Activated naive CD4-positive, alpha-beta T cell (primary cell): ENCODE measurements around the gene CDH9.
"Not testable (repeated sequence)": the region's sequence is repeated elsewhere in the genome, so short reads cannot be mapped to it uniquely, and the experiment has no call there.

Source experiments
- DNase-seq, 4 experiments: peaks; one replicate each; lab custom pipeline; 2025; lab: John Stamatoyannopoulos, UW

Gene CDH9

DNA sequence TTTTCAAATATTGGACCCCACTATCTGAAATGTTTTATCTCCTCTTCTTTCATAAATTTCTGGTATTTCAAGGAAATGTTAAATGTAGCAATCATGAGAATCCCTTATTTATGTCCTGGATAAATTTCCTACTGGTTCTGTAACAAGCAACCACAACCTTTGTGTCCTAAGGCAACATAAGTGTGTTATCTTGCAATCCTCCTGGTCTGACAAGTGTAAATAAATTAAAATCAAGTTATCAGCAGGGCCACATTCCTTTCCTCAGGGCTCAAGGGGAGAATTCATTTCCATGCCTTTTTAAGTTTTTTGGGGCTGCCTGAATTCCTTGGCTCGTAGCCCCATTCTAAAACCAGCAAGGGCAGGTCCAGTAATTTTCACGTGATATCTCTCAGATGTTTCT lies 83.2 kb downstream of the CDH9 start:
- DNase-seq = no peak

DNA sequence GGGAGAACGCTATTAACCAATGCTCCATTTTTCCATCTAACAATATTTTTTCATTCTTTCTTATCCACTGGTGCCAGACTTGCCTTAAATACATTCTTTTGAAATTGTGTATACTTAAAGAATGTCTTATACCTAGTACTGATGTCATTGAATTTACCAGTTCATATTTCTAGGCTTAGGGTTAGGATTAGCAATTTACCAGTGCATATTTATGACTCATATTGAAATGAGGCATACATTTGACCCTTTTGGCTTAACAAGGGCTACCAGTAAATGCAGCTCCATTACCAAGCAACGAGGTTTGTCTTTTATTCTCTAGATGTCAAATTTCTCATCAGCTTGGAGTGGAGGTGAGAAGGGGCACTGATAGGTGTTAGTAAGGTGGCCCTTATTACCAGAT lies 89.5 kb downstream of the CDH9 start:
- no peak for DNase-seq

DNA sequence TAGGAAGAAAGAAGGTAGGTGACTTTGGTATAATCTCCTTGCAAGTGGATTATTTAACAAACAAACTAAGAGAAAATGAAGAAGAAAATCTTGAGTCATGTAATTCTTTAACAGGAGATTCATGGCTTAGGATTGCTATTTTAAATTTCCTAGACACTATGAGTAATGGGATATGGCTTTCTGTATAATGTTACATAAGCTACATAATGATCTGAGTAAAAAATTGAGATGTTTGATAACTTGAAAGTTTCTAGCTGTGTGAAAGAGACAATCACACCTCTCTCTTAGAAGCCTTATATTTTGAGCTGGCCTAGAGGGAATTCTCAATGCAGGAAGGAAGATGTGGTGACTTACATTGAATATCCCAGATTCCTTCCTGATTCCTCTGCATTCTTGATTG lies 92.5 kb downstream of the CDH9 start:
- DNase-seq = no peak

DNA sequence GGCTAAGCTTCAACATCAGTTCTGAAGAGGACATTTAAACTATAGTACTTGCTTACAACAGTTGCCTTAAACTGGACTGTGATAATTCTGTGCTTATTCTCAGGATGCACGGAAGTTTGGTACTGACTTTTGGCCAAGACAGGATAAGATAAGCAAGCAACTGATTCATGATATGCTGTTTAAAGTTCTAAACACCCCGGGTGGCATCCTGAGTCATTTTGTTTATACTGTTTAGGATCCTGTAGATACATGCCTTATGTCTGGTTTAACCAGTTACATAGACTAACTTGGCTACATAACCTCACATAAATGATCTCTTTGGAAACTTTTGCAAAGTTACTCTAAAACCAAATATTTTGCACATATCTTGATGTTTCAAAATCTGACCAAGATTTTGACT lies 95.9 kb downstream of the CDH9 start:
- no peak for DNase-seq

DNA sequence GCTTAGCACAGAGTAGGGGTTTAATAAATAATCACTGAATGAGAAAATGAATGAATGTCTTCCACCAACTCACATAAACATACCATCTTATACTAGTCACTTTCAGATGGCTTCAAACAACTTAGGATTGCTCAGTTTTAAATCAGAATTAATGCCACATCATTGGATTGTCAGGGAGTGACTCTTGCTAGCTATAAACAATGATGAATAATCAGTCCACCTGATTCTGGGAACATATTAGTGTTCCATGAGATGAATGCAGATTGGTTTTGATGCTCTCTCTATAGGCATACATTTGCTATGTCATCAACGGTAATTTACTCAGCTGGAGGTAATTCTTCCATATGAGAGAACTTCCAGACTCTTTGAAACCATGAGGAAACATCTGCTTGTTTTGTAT lies 97.4 kb downstream of the CDH9 start:
- DNase-seq = no peak

DNA sequence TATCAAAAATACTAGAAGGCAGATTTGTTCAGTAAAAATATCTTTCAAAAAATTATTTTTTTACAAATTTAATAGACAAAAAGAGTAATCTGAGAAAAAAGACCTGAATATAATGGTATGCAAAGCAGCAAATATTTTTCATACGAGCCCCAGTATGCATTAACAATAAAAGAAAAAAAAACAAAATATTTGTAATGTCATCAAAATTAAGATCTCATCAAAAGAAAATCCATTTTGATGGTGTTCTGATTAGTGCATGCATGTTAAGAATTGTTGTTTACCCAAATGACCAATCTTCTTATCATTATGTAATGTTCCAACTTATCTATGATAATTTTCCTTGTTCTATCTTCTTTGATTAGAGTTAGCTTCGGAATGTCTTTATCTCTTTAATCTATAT lies 106.1 kb downstream of the CDH9 start:
- no peak for DNase-seq

DNA sequence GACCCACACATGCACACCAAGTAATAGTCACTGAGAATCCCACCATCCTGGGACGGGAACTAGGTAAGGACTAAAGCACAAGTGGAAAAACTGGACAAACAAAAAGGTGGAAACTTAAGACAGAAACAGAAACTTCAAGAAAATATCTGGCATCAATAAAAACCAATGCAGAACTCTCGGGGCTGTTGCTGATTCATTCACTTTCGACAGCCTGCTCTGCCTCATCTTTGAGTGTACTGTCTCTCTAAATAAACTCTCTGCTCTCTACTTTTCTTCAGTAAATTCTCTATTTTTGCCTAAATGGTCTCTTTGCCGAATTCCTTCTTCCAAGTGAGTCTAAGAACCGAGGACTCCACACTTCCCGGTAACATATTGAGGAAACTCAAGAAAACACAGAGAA lies 116.9 kb downstream of the CDH9 start:
- DNase-seq = no peak

DNA sequence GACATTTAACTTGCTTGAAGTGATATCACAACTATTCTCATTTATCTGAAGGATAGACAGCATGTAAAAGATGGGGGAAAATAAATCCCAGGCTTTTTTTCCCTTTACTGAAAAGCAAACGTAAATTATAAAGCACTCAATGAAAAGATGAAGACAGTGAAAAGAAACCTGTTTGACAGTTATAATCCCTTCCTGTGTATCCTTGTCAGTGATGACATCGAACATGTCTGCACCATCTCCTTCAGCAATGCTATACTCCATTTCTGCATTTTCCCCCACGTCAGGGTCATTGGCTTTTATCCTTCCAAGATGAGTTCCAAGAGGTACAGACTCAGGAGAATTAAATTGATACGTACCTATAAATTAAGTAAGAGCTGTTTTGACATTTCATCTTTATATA lies 134.9 kb downstream of the CDH9 start:
- no peak for DNase-seq

DNA sequence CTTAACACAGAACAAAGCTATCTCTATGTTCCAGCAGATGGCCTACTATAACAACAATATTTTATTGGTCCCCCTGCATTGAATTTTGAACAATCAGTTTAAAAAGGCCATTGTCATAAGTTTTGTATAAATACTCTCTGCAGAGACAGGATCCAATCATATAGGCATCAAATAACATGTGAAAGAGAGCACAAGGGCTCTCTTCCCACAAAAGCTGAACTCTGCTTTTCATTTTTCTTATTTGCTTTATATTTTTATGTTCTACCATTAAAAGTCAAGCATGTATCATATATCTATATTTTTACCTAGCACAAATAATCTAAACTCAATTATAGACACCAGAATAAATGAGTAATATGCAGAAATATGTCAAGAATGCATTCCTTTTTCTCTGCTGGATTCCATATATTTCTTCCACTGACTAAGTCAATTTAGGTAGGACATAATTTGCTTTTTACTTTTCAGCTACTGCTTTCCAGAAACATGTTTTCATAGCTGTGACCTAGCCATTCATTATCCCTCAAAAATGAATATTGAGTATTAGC lies 143.6 kb downstream of the CDH9 start:
- no peak for DNase-seq

DNA sequence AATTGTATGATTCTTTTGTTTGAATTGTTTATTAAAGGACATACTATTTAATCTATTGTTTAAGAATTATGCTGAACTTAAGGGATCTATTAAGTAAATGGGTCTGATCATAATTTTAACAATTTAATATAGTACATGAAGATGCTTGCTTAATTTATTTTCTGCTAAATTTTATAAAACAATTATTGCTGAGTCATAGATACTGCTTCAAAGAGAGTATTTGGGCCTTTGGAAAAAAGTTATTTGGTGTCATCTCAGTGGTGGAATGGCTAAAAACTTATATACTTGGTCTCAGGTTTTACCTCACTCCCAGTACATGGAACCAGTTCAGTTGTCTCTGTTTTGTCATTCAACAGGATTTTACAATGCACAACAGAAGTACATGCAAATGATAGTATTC lies 145.3 kb downstream of the CDH9 start:
- DNase-seq = no peak

DNA sequence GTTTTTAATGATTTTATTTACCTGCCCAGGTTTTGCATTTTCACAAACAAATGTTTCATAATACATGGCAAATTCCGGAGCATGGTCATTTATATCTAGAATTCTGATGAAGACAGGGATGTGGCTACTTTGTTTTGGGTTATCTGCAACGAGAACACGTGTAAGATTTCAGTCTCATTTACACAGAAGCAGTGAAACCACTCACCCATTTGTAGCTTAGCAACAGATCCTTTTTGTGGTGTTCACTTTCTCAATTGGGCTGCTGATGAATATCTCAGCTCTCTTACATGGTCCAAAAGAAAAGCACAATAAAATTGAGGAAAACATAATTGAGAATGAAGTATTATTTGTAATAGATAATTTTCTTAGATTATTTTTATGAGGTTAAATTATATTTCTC lies 148.6 kb downstream of the CDH9 start:
- DNase-seq = no peak

DNA sequence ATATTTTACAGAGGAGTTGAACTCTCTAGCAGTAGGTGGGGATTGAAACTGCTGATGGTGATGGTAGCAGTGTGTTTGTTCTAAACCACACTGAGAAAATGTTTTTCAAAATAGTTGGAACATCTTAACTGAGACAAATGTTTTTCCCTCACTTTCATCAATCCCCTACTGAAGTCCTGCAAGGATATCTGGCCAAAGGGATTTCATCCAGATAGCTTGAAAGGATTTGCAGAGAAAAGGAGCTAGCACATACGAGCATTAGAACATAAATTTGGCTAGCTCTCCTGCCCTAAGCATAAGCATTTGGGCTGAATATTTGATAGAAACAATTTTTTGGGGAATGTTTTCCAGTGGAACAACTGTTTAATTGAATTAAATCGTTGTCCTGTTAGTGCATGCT lies 153.9 kb downstream of the CDH9 start:
- no peak for DNase-seq

DNA sequence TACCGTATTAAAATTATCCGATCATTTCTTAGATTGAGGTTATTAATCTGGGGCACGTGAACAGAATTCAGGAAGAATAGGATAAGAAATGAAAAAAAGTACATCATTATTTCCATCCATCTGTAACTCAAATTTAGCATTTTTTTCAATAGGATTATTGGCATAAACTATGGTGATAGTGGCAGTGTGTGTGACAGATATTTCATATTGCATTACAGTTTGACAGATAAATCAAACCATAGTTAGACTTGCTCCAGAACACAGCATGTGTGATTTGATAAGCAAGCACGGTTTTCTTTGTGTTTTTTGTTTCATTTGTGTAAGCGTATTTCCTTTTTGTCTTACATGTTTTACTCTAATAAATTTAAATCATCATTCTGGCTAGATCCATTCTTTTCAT lies 155.0 kb downstream of the CDH9 start:
- no peak for DNase-seq

DNA sequence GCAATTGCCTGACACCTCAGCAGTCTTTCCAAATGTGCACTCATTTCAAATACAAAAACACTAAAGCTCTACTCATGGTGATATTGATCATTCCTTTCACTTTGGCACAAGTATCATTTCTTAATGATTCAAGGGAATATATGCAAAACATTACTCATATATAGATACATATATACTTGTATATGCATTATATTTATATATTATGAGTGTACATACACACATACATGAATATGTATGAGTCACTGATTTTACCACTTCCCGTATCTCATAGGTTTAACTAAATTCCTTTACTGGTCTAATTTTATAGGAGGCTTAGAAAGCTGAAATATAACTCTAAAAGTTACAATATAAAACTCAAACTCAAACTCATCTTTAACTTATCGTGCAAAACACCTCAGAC lies 156.5 kb downstream of the CDH9 start:
- no peak for DNase-seq

DNA sequence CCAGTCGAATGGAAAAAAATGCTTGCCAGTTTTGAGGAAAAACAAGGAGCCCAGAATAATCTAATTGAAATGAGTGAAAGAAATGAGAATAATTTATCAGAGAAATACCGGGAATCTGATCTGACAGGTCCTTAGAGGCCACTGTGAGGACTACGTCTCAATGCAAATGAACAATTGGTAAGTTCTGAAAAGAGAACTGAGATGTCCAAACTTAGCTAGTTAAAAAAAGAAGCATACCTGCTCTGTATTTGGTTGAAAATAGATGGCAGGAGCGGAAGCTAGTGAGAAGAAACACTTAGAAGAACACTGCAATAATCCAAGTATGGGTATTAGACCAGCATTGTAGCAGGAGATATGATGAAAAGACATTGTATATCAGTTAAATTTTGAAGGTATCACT lies 161.2 kb downstream of the CDH9 start:
- no peak for DNase-seq

DNA sequence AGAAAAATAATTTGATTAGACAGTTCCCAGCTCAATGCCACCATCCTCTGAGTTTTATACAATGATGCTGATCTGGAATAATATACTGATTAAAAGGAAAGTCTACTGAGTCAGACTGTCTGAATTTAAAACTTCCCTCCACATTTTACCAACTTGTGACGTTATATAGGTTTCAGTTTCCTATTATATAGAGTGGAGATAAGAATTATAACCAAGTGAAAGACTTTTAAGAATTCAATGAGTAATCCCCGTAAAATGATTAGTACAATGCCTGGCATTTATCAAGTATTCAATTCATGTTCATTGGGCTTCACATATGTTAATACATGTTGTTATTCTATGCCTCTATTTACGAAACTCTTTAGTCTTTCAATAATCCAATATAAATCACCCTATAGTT lies 166.0 kb downstream of the CDH9 start:
- DNase-seq = no peak

DNA sequence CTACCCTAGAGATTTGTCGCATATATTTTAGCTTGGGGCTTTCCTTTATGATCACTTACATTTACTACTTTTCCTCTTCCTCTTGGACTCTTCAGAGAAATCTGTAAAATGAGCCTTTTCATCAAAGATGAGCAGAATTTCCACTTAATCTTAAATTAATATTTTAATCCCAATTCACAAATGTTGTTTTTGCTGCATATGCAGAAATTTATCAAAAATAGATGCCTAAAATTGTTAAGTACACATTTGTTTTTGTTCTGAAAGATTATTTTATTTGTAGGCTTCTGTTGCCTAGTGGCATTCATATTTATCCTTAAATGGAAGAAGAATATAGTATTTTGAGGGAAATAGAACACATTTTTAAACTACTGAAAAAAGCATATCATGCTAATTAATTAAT lies 168.6 kb downstream of the CDH9 start:
- DNase-seq = no peak

DNA sequence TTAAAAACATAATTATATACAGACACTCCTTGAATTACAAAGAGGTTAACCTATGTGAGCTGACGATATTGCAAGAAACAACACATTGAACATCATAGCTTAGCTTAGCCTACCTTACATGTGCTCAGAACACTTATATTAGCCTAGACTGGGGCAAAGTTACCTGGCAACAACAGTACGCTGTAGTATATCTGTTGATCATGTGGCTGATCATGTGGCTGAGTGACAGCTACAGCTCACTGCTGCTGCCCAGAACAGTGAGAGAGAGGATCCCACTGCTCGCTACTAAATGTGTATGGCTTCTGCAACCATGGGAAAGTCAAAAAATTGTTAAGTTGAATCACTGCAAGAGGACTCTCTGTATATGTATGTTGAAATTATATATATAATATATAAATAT lies 169.9 kb downstream of the CDH9 start:
- no peak for DNase-seq

DNA sequence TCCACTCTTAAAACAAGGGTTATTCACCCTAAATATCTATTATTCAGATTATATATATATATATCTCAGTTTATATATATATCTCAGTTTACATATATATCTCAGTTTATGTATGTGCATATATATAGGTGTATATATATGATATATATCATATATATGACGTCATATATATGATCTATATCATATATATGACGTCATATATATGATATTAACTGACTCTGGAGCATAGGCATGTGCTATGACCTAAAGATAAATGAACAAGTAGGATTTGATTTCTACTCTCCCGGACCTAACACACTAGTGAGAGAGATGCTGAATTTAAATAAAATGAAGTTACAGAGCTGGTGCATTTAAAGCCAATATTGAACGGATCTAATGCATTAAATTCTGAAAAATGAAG lies 174.3 kb downstream of the CDH9 start:
- DNase-seq = no peak

DNA sequence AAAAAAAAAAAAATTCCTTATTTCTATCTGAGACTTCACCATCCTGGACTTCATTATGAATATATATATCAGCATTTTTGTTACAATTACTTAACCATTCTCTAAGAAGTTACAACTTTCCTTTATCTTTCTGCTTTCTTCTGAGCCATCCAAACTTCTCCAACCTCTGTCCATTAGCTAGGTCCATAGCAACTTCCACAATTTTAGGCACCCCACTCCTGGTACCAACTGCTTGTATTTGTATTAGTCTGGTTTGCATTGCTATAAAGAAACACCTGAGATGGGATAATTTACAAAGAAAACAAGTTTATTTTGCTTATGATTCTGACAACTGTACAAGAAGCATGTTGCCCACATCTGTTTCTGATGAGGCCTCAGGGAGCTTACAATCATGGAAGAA lies 182.1 kb downstream of the CDH9 start:
- no peak for DNase-seq

DNA sequence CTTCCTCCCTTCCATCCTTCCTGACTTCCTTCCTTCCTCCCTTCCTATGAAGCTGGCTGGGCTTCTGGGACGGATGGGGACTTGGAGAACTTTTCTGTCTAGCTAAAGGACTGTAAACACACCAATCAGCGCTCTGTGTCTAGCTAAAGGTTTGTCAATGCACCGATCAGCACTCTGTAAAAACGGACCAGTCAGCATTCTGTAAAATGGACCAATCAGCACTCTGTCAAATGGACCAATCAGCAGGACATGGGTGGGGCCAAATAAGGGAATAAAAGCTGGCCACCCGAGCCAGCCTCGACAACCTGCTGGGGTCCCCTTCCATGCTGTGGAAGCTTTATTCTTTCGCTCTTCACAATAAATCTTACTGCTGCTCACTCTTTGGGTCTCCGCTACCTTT lies 185.9 kb downstream of the CDH9 start:
- DNase-seq = not testable (repeated sequence)

DNA sequence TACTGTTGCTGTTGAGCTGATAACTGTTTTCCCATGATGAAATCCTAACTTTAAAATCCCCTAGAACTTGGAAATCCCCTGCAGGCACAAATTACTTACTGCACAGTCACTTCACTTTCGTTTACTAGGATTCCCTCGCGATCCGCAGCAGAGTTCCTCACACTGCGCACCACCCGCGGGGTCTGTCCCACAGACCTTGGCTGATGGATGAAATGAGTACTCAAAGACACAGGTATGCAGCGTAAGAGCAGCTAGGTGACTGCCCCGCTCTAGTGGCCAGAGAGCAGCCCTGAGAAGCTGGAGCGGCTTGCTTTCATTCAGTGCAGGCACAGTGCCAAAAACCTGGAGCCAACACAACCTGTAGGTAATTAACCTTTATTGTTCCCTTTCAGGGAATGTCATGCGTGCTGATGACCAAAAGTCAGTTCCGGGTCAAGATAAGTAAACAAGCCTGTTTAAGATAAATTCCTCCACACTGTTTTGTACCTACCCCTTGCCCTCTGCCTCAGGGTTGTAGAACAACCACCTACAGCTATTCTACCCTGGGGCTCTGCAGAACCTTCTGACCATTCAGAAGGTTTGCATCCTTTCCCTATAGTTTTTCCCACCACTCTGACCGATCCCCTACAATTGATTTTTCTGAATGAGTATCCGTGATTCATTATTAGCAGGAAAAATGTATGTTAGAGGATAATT lies 191.2 kb downstream of the CDH9 start:
- DNase-seq = no peak

DNA sequence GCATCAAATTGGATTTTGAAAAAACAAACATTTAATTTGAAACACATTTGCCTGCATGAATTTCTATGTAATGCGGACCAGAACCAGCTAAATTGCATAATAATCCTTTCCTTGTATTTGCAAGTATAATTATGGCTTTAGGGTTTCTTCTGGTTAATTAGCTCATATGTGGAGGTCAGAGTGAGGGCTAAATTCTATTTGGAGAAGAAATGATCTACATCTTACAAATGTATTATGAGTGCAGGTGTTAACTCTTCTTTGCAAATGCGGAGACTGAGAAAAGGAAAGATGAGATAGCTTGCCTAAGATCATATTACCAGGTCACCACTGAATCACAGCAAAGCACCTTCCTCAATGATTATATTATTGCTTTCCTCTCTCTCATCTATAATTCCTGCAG lies 194.7 kb downstream of the CDH9 start:
- DNase-seq = no peak

DNA sequence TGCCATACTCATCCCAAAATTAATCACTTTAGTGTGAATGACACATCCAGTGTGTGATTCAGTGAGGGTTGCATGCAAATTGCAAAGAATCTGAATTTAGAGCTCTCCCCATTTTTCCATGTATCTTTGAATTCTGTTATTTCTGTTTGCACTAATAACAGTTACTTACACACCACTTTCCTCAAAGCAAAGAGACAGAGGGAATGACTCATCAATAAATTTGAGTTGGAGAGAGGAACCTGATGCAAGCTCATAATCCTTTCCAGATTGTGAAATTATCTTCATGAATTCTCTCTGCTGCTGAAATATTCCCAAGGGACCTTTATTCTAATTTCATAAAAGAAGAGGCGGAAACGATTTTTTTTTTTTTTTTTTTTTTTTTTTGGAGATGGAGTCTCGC lies 204.8 kb downstream of the CDH9 start:
- no peak for DNase-seq
